GM12878 (cell line): ENCODE data around the gene NR6A1. TPM values are rescaled to one million over a fixed set of nuclear protein-coding genes. Genes with fewer than 3 reads are reported as not detected.
A peak's percentile ranks its signal among the peaks of the same experiment; 100 is the strongest.

Source experiments
- CHD2 ChIP-seq: IDR thresholded peaks from 2 replicates; pipeline ENCODE4 v1.6.1; 2011; ENCODE audit warnings: low read depth, low read length, improper control_type of control experiment, borderline replicate concordance
- EED ChIP-seq: sonication (generic); IDR thresholded peaks from 2 replicates; pipeline ENCODE4 v1.6.1; 2016; ENCODE audit warnings: antibody characterized with exemption, low read depth
- IKZF1 ChIP-seq: fragments of 450-650 bp; conservative IDR thresholded peaks from 2 replicates; pipeline ENCODE4 v1.6.1; 2017; ENCODE audit warnings: antibody characterized with exemption, mild to moderate bottlenecking
- NBN ChIP-seq: fragments of 450-650 bp; IDR thresholded peaks from 2 replicates; pipeline ENCODE4 v1.6.1; 2016
- PAX8 ChIP-seq: fragments of 450-650 bp; IDR thresholded peaks from 2 replicates; pipeline ENCODE4 v1.6.1; 2017; ENCODE audit warnings: mild to moderate bottlenecking, moderate library complexity
- POLR2AphosphoS5 ChIP-seq: IDR thresholded peaks from 2 replicates; pipeline ENCODE4 v1.6.1; 2011; ENCODE audit warnings: mild to moderate bottlenecking, low read length, inconsistent platforms
- RB1 ChIP-seq: fragments of 450-650 bp; formaldehyde crosslinking; IDR thresholded peaks from 2 replicates; pipeline ENCODE4 v1.6.1; 2017; ENCODE audit warnings: mild to moderate bottlenecking, borderline replicate concordance
- RBBP5 ChIP-seq: fragments of 200-600 bp; sonication (generic); conservative IDR thresholded peaks from 2 replicates; pipeline ENCODE4 v1.6.1; 2016
- RELB ChIP-seq: fragments of 450-650 bp; IDR thresholded peaks from 2 replicates; pipeline ENCODE4 v1.6.1; 2017; ENCODE audit warnings: low read depth, mild to moderate bottlenecking, moderate library complexity
- RUNX3 ChIP-seq: IDR thresholded peaks from 2 replicates; pipeline ENCODE4 v1.6.1; 2012; ENCODE audit warnings: low read length, inconsistent platforms
- SRF ChIP-seq, 2 experiments: IDR thresholded peaks; 2 replicates each; pipeline ENCODE4 v1.6.1; 2011; ENCODE audit warnings: low read depth in 2 of 2, low read length in 2 of 2, mild to moderate bottlenecking in 1 of 2, moderate library complexity in 1 of 2
- TAF1 ChIP-seq: IDR thresholded peaks from 2 replicates; pipeline ENCODE4 v1.6.1; 2011; ENCODE audit warnings: mild to moderate bottlenecking, low read depth, low read length, borderline replicate concordance
- ZBTB11 ChIP-seq: fragments of 450-650 bp; formaldehyde crosslinking; IDR thresholded peaks from 2 replicates; pipeline ENCODE4 v1.5.0; 2022; ENCODE audit warnings: mild to moderate bottlenecking, missing genetic modification characterization
- polyA plus RNA-seq, 11 experiments: library from polyadenylated mRNA; depleted of rRNA in 4 of 11; unstranded in 6 of 11; stranded (reverse) in 5 of 11; fragments of >200 nt; fragmentation: Nextera tagmentation in 4 of 11; fragmentation: Illumina TruSeq in 1 of 11; extraction: Ambion mirVana in 4 of 11; extraction: Trizol in 1 of 11; gene quantifications; 1 replicate in 1 of 11; 2 replicates in 10 of 11; pipeline versions ENCODE4 v1.2.1 to v1.2.3, GENCODE V29; 2011 to 2016; ENCODE audit warnings: inconsistent platforms in 2 of 11, missing spikeins in 2 of 11, low read depth in 1 of 11
- total RNA-seq, 4 experiments: library from RNA; depleted of rRNA in 3 of 4; stranded (reverse); fragments of >200 nt in 3 of 4; fragmentation: Illumina TruSeq in 1 of 4; extraction: Trizol in 1 of 4; gene quantifications; 2 replicates each; pipeline versions ENCODE4 v1.2.1 to v1.2.3, GENCODE V29; 2013 to 2021
- TF ChIP-seq, protein P1 (sequence below): fragments of 450-650 bp; IDR thresholded peaks from 2 replicates; pipeline ENCODE4 v1.6.1; 2016; ENCODE audit warnings: mild to moderate bottlenecking

The NR6A1 gene
- total and polyA plus RNA-seq, 10 of the 15 experiments (the other 5 are each of a cell fraction or from before 2014, with no cell fraction given): 1.2 to 9.2 (median 4.6) TPM

DNA sequence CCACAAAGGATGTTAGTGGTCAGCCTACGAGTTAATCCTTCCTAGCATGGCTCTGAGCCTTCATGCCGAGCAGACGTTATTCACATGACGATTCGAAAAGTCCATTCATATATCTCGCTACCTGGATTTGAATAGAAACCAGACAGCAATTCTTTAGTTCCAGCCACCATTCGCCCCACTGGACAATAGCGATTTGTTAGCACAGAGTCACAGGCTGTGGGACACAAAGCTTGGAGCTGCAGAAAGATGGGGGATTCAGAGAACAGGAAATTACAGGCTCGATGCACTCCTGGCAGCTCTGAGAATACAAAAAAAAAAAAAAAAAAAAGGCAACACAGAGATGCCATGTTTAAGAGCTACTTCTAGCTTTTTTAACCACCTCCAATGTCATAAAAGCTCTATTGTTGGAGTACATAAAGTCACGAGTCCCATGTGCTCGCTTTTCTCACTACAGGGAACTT lies 110.7 kb downstream of the NR6A1 start (continued):
- TF ChIP-seq RB1: no peak
- TF ChIP-seq RBBP5: no peak
- TF ChIP-seq ZBTB11 (CRISPR knock-in tag): no peak
- TF ChIP-seq EED: 0 out of 2 replicates have a peak, but pooled peaks have one; percentile 44
- peak; percentile 51 for TF ChIP-seq IKZF1
- TF ChIP-seq RUNX3: peak; percentile 45; the same call in 1 of the 2 replicates
- no peak for TF ChIP-seq SRF (IDR thresholded peaks at IDR 0.05; ENCODE audit: low read depth in 2 of 2, low read length in 2 of 2)
- TF ChIP-seq CHD2: no peak
- TF ChIP-seq, protein P1, sequence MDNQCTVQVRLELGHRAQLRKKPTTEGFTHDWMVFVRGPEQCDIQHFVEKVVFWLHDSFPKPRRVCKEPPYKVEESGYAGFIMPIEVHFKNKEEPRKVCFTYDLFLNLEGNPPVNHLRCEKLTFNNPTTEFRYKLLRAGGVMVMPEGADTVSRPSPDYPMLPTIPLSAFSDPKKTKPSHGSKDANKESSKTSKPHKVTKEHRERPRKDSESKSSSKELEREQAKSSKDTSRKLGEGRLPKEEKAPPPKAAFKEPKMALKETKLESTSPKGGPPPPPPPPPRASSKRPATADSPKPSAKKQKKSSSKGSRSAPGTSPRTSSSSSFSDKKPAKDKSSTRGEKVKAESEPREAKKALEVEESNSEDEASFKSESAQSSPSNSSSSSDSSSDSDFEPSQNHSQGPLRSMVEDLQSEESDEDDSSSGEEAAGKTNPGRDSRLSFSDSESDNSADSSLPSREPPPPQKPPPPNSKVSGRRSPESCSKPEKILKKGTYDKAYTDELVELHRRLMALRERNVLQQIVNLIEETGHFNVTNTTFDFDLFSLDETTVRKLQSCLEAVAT: peak; percentile 78
- TF ChIP-seq TAF1: 0 out of 2 replicates have a peak, but pooled peaks have one; percentile 39
- TF ChIP-seq NBN: peak; percentile 34; the same call in 1 of the 2 replicates
- TF ChIP-seq PAX8: 0 out of 2 replicates have a peak, but pooled peaks have one; percentile 15
- peak; percentile 79 for TF ChIP-seq POLR2AphosphoS5
- peak; percentile 37; the same call in 1 of the 2 replicates for TF ChIP-seq RELB
- TF ChIP-seq, all 136 proteins: peak for 21
